COLO829 (cell line): Measurements from ENCODE around the gene DNMT3A.

Experiments
- DNase-seq: peaks from one replicate; pipeline ENCODE4 v3.0.0; 2012; ENCODE audit warnings: low spot score

Gene DNMT3A

DNA sequence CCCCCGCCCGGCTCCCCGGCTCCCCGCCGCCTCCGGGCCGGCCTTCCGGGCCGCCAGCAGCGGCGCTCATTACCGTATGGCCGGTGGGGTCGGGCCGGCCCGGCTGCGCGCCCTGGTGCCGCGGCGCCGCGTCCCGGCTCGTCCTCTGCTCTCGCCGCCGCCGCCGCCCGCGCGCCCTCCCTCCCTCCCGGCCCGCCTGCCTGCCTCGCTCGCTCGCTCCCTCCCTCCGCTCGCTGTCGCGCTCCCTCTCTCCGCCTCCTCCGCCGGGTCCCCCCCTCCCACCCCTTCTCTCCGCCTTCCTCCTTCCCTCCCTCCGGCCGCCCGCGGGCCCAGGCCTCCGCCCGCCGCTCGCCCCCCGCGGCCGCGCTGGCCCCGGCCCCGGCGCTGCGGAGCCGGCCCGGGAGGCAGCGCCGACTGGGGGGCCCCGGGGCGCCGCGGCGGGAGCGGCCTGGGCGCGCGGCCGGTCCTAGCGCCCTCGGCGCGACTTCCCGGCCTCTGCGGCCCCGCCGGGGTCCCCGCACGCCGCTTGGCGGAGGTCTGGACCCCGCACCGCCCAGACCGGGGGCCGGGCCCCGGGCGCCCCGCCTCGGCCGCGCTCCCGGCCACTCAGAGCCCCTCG lies at the start of gene DNMT3A:
DNMT3A (minus strand) TSS at position 173 of the 619 bp plus-strand sequence. CDS start 27,941 bp downstream, outside the sequence.
- DNase-seq = peak; percentile 43

DNA sequence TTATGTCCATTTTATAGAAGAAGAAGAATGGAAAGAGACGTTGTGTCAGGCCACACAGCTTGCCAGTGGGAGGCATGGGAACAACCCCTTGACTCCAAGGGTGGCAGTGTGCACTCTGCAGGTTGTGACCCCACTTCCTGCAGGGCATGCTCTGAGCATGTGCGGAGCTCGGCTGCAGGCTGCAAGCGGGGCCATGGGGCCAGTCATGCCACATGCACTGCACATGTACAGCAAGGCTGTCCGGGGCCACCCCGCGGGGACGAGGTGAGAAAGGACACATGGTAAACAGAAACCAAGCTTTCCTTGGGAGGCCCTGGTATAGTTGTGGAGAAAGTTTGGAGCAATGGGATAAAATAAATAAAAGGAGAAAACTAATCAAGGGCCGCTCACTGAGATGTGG lies 47.4 kb upstream of the DNMT3A start:
- no peak for DNase-seq

DNA sequence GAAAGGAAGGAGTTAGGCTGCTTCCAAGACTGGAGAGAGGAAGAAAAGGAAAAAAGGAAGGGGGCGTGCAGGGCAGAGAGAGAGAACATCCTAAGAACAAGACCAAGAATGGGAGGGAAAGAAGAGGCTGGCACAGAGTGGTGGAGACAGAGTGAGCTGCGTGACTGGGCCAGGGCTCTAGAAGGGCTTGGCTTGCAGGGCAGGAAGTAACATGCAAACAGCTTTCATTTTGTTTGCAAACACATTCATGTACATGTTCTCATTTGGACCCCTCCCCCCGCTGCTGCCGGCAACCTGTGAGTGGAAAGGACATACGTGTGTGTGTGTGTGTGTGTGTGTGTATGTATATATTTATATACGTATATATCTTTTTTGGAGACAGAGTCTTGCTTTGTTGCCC lies 46.8 kb upstream of the DNMT3A start:
- no peak for DNase-seq

DNA sequence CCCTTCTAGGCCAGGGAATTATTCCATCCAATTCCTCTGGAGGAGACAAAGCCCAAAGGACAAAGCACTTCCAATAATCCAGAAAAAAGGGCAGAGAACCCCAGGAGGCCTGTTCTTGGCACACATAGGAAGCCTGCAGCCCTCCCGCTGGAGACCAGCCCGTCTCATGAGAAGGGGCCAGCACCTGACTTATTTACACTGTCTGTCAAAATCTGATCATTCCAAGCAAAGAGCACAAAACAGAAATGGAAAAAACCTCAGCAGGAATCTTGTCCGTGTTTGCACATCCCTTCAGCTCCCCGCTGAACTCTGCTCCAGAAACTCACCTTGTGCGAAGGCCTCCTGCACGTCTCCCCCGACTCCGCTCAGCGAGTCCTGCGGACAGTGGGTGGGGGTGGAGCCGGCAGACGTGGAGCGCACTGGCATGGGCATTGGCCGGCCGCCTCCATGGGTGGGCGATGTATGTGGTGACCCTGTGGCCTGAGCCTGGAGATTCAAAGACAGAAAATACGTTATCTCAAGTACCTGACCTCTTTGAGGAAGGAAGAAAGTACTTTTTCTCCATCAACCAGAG lies 46.2 kb upstream of the DNMT3A start:
- no peak for DNase-seq

DNA sequence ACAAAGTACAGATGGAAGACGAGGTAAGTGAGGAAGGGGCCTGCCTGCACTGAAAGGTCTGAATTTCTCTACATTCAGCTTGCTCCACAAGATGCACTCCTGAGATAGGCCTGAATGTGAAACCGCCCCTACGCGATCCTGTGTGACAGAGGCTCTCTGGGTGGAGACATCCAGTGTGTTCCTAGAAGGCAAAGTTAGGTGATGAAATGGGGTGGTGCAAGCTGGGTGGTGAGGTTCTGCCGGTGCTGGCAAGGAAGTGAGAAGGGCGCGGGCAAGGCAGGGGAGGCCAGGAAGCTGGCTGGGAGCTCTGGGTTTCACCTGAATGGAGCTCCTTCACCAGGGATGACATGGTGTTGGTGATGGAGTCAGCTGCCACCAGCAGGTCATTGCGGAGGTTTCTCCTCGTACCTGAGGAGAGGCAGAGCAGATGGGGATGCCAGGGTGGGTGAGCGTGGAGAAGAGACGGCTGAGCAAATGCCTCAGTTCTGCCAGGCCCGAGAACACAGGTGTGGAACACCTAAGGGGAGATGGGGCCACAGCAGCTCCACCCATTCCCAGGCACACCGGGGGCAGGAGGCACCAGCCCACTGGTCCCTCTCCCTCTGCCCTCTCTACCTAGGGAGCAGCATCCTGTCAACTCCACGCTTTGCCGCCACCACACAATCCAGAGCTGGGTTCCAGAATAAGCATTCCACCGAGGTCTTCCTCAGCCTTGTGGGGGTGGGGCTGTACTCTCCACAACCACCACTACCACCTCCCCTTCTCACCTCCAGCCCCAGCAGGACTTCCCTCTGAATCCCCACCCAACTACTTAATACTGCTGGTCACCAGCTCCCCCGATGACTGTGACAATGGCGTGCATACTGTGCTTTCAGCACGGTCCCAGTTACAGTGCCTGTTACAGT lies 45.5 kb upstream of the DNMT3A start:
- DNase-seq = no peak

DNA sequence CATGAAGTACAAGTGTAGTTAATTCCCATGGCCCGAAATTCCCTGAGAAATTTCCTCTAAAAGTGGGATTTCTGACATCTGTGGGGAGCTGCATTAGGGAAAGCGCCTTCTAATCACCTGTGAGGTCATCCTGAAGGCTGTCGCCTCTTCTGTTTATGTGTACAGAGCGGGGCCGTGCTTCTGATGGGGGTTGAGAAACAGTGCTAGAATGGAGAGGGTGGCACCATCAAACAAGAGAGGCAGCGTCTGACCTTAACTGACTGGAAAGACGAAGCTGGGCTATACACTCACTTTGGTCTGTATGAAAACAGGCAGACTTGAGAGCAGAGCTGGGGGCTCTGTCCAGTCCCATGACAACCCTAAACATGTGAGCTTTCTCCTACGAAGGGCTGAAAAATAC lies 44.2 kb upstream of the DNMT3A start:
- no peak for DNase-seq

DNA sequence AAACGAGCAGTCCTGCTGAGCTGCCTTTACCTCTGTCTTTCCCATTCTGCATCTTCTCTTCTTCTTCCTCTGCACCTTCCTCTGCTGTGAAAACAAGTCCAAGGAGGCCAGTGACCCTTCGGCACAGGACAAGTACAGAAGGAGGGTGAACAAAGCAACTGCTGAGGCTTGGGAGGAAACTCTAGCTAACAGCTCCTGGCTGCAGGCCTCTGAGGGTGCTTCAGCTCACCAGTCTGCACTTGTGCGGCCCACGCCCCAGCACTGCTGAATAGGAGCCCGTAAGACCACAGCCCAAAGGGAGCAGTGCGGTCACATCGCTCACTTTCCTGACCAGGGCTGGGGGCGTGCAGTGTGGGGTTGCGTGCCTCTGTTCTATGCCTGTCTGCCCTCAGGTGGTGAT lies 42.1 kb upstream of the DNMT3A start:
- no peak for DNase-seq

DNA sequence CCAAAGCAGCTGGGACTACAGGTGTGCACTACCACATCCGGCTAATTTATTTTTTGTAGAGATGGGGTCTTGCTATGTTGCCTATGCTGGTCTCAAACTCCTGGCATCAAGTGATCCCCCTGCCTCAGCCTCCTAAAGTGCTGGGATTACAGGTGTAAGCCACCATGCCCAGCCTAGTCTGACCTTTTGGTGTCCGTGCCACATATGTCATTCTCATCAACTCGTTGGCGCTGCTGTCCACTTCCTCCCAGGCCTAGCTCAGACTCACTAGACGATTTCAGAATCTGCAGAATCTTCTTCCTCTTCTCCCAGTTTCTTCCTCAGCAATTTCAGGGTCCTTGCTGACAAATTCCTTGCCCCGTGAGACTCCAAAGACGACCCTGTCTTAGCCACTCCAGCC lies 39.8 kb upstream of the DNMT3A start:
- DNase-seq = no peak

DNA sequence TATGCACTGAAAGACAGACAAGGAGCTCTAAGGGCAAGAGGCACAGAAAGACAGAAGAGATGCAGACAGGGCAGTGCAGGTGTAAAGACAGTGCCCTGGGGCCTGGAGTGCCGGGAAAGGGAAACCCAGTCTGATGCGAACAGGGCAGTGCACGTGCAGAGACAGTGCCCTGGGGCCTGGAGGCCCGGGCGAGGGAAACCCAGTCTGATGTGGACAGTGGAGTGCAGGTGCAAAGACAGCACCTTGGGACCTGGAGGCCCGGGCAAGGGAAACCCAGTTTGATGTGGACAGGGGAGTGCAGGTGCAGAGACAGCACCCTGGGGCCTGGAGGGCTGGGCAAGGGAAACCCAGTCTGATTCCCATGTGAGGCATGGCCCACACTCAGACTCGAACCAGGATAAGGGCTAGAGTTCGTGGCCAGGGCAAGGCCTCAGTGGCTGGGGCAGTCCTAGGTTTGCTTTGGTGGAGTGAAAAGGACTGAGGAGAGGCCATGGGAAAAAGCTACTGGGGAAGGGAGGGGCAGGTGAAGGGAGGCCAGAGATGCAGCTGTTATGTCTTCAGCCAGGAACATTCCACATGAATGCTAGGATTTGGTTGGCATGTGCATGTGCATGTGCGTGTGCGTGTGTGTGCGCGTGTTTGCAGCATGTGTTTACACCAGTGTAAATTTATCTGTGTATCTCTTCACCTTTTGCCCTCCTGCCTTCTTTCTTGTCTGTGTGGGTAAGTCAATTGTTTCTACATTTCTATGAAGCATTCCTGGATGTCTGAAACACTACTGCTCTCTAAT lies 39.1 kb upstream of the DNMT3A start:
- no peak for DNase-seq

DNA sequence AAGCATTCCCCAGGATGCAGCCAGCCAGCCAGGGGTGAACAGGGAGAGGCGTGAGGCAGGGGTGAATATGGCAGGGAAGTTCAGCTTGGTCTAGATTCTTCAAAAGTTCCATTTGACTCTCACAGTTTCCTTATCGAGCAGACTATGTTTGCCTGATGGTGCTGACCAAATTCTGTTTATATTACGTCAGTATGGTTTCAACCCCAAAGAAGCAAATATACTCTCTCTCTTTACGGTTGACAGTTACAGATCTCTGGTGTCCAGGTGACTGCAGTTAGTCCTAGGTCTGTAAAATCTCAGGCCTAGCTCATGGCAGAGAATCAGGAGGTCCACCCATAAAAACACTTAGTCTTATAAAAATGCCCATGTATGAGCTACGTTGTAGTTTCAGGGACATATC lies 38.3 kb upstream of the DNMT3A start:
- no peak for DNase-seq

DNA sequence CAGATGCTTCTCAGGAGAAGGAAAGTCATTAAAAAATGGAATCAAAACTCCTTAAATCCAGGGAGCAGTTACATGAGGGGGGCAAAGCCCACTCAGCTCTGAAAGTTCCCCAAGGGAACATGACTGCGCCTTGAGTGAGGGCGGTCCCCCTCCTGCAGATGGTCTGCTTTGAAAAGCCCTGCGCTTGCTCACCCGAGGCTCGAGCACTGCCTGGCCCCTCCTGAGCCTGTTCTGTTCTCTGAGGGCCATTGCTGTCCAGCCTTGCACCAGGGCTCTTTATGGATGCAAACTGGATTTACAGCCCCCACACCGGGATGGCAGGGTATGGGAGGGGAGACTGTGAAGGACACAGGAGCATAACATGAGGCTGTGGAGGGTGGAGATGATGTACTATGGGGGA lies 37.8 kb upstream of the DNMT3A start:
- no peak for DNase-seq

DNA sequence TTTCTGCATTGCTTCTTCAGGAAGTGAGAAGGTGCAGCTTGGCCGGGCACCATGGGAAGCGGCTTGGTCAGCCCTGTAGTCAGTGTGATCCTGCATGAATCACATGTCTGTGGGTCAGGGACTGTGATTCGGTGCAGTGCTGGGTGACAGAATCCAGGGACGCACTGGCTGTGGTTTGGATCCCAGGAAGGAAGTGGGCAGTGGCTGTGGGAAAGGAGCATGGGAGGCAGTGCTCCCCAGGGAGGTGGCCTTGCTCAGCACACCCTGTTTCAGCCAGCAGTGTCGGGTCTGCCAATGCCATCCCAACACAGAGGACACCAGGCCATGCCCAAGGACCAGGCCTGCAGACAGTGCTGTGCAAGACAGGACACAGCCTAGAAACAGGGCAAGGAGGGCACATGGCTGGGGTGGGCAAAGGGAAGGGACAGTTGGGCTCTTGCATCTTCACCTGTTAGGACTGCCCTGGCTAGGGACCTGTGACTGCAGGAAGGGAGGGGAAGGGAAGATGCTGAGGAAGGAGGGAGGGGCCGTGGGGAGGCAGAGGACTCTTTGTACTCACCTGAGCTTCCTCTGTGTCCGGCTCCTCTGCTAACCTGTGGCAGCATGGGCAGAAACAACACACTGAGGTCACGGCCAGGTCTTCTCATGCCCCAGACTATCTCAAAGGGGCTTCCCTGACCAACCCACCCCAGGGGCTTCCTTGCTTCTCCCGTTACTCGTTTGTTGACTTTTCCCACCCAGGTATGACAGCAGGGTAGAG lies 37.2 kb upstream of the DNMT3A start:
- no peak for DNase-seq

DNA sequence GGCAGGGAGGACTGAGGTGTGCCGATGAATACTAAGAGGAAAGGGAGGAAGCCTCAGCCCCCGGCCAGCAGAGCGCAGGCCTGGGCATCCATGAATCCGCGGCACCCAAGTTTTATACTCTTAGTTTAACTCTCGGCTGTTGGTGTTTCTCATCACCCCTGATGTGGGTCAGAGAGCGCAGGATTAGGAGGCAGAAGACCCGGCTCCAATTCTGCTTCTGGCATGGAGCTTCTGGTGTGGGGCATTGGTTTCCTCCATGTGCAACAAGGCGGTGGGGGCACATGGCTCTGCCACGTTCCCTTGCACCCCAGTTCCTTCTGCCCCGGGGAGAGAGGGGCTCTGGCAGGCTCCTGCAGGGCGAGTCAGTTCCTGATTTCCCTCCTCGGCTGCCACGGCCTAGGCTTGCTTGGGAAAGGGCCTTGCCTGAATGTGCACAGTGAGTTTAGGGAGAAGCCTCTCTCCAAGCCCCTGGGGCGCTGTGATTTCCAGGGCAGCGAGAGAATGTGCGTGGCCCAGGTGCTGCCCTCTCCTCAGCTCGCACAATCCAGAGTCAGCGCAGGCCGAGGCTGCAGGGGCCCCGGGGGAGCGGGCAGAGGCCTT lies 36.2 kb upstream of the DNMT3A start:
- no peak for DNase-seq

DNA sequence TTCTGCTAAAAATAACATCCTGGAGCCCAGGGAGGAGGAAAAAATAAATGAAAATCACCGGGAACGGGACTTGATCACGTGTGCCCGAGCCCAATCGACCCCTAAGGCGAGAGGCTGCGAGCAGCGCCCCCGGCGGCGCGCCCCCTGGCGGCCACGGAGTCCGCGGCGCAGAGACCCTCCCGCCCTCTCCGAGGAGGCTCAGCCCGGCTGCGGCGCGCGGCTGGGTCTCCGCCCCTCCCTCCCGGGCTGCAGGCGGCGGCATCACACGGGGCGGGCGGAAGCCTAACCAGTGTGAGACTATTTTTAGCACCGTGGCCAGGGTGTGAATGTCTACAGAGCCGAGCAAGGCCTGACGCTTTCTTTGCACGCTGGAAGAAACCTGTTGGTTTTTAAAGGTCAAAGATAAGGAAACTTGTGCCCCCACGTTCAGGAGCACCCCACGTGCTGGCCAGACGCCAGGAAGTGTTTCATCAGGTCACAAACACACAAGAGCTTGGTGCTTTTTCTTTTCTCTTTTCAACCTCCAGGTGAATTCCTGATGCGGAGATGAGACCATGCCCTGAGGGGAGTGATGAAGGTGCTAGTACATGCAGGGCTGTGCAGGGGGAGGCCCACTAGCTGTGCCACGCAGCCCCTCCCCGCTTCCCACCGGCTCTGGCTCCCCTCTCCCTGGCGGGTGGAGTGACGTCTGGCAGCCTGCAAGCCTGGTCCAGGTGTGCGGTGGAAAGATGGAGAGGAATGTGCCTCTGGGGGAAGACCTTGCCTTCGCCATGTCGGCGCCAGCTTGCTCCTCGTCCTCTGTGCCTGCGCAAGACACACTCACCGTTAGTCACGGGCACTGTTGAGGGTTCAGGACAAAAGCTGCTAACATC lies 35.3 kb upstream of the DNMT3A start:
- peak; percentile 70 for DNase-seq

DNA sequence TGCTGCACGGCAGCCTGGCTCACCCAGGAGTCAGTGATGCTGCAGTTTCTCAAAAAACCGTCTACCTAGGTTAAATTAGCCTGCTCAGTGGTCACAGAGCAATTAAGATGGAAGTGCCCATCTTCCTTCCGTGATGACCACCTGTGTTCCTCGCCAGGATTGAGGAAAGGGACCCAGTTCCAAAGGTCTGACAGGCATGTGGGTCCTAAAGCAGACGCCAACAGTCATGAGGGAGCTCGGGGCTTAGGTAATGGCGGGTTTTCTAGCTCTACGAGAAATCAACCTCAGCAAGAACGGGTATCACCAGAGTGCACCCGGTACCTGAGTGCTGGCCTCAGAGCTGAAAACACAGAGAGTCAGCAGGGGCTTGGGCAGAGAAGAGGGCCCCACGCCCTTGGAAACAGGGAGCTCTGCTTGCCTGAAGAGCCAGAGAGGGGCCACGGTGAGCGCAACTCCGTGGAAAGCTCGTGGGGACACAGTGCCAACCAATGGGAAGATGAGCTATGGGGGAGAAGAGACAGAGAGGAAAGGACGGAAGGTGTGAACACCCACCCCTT lies 34.3 kb upstream of the DNMT3A start:
- no peak for DNase-seq

DNA sequence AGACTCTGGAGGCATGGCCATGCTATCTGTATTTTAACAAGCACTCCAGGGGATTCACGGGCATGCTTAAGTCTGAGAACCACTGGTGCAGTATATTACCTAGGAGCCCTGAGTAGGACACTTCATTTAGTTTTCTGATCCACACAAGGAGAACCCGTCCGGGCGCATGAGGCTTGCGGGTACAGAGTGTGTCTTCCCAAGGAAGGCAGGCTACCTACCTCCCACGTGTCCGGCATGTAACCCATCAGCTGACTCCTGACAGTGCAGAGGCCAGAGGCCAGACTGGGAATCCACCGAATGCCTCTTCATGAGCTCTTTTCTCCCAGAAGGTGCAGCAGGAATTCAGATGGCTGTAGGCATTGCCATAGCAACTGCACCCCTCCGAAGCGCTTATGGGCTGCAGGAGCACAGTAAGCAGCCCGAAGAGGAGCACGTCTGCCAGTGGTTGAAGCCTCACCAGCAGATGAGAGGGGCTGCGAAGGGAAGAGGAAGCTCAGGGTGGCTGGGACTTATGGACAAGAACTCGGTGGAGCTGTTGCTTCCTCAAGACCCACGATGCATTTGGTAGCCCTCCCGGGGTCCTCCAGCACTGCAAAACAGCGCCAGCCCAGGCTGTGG lies 33.8 kb upstream of the DNMT3A start:
- DNase-seq = no peak

DNA sequence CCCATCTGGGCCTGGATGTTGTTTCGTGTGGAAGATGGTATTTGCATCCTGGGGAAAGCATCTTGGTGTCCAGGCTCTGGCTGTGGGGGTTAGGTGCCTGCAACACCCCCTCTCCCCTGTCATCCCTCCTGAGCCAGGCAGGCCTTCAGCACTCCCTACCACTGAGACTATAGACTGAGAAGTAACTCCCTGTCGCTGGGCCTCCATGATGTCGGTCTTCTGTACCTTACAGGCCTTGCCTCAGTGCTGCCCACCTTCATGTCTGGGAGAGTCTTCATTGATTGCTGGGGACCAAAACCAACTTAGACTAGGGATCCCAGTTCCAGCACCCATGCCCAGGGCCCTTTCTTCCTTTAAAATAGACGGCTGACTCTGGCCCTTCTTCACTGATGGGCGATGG lies 33.1 kb upstream of the DNMT3A start:
- DNase-seq = no peak

DNA sequence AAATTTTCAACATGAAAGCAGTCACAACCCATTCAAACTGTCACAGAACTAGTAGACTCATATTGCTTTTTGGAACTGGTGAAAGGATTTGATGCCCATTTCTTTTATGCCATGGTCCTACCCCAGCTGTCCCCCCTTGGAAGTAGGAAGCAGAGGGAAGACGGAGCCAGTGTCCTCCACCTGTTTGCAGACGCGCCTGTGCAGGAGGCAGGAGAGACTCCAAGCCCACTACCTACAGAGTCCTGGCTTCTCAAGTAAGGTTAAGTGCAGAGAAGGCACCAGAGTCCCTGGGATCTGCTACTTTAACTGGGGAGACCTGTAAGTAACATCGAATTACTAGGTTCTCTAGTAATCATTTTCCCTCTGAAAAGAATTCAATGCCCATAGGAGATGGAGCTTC lies 32.7 kb upstream of the DNMT3A start:
- no peak for DNase-seq

DNA sequence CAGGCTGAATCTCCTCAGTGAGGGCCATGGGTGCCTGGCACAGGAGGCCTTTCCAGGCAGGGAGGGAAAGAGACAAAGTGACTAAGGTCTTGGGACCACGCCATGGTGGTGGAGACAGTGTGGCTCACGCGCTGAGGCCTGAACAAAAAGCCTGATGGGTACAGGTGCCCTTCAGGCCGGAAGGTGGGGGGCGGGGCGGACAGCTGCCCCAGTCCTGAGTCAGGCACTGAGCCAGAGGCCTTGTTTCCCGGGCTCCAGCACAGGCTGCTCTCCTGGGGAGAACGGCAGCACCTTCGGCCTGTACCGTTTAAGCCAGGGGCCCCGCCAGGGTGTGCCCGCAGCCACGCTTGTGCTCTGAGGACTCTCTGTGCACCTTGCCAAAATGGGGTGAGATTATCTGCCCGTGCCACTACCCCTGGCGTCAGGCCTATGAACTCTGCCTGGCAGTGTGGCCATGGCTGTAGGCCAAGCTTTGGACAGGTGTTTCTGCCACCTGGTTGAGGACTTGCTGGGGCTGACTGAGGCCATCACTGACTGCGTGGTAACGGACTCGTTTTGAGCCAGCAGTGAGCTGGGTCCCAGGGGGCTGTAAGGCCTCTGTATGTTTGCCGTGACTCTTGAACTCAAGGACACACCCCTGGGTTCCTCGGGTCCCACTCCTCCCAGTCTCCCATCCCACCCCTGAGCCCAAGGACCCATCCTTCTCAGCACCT lies 31.7 kb upstream of the DNMT3A start:
- no peak for DNase-seq
